Upper lobe of right lung (tissue), 1 donor: ENCODE results near the gene ZNF747. TPM values are rescaled to one million over a fixed set of nuclear protein-coding genes. Genes with fewer than 3 reads are reported as not detected.
A peak's percentile ranks its signal among the peaks of the same experiment; 100 is the strongest.

Source experiments
- ATAC-seq: fragments of 200-7000 bp; cut with Tn5 transposase; one replicate; pipeline ENCODE4 v1.9.1; 2020; ENCODE audit warnings: mild to moderate bottlenecking, moderate library complexity
- DNase-seq: peaks from one replicate; pipeline ENCODE4 v3.0.0-alpha.2; 2020
- H3K27ac ChIP-seq: fragments of 200-600 bp; one replicate; pipeline ENCODE4 v1.8.0; 2022
- H3K27me3 ChIP-seq: fragments of 200-600 bp; one replicate; pipeline ENCODE4 v1.8.0; 2022; ENCODE audit warnings: mild to moderate bottlenecking
- H3K36me3 ChIP-seq: fragments of 200-600 bp; one replicate; pipeline ENCODE4 v1.8.0; 2022
- H3K4me1 ChIP-seq: fragments of 200-600 bp; one replicate; pipeline ENCODE4 v1.8.0; 2022
- H3K4me3 ChIP-seq: fragments of 200-600 bp; one replicate; pipeline ENCODE4 v1.8.0; 2022; ENCODE audit warnings: mild to moderate bottlenecking
- H3K9me3 ChIP-seq: fragments of 200-600 bp; one replicate; pipeline ENCODE4 v1.8.0; 2022
- CTCF ChIP-seq: fragments of 200-600 bp; IDR thresholded peaks from one replicate; pipeline ENCODE4 v1.8.0; 2022; ENCODE audit warnings: antibody characterized with exemption
- intact Hi-C: fragments of 100-400 bp; cut with DNase I; formaldehyde crosslinking; loops from one replicate; pipeline ENCODE4 v1.11.0; 2022
- total RNA-seq: library from RNA; stranded (reverse); fragmentation: NEBNext Ultra II Directional; extraction: Animal tissue kit (Norgen Biotek cat#: 25700); gene quantifications from one replicate; pipeline ENCODE4 v1.2.1, GENCODE V29; 2021
- donor health status: DM: no; HTN: yes; CAD: no; lungs with severe emphysema.

Gene ZNF747
- total RNA-seq, 1 donor from 2014 or later: 11.5 TPM

DNA sequence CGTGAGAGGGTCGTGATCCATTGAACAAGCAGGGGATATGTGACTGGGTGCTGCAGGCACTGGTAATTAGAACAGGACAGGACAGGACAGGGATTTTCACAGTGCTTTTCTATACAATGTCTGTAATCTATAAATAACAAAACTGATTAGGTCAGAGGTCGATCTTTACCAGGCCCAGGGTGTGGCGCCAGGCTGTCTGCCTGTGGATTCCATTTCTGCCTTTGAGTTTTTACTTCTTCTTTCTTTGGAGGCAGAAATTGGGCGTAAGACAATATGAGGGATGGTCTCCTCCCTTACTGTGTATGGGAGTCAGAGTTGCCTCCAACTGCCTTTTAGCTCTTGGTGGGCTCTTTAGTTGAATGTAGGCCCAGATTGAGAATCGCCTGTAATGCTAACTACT lies 25.0 kb upstream of the ZNF747 start:
- peaks cover 8% of the 10 kb centered on the region for H3K4me1 ChIP-seq
- intact Hi-C loops: no loop called here

GRCh38 chr16:30558789-30559377 lies 24.2 kb upstream of the ZNF747 start:
- no peaks in the 10 kb centered on the region for H3K9me3 ChIP-seq
- peak overlapping the region; percentile 91 for H3K4me3 ChIP-seq
- peaks cover 24% of the 10 kb centered on the region for H3K36me3 ChIP-seq
- H3K4me1 ChIP-seq: peaks cover 8% of the 10 kb centered on the region
- peak overlapping the region; percentile 94 for H3K27ac ChIP-seq
- H3K27me3 ChIP-seq: no peaks in the 10 kb centered on the region
- ATAC-seq: no peak
- intact Hi-C loops: no loop called here
- TF ChIP-seq CTCF: no peak
- DNase-seq: no peak

More for the DNA sequence above, 25.0 kb upstream of the ZNF747 start:
- no peak for TF ChIP-seq CTCF
- ATAC-seq: no peak
- Histone ChIP-seq H3K4me3 (no peak overlapping the region), H3K9me3 (no peaks in the 10 kb centered on the region), H3K27ac (no peak overlapping the region), H3K36me3 (peaks cover 16% of the 10 kb centered on the region), H3K27me3 (no peaks in the 10 kb centered on the region)
- no peak for DNase-seq

DNA sequence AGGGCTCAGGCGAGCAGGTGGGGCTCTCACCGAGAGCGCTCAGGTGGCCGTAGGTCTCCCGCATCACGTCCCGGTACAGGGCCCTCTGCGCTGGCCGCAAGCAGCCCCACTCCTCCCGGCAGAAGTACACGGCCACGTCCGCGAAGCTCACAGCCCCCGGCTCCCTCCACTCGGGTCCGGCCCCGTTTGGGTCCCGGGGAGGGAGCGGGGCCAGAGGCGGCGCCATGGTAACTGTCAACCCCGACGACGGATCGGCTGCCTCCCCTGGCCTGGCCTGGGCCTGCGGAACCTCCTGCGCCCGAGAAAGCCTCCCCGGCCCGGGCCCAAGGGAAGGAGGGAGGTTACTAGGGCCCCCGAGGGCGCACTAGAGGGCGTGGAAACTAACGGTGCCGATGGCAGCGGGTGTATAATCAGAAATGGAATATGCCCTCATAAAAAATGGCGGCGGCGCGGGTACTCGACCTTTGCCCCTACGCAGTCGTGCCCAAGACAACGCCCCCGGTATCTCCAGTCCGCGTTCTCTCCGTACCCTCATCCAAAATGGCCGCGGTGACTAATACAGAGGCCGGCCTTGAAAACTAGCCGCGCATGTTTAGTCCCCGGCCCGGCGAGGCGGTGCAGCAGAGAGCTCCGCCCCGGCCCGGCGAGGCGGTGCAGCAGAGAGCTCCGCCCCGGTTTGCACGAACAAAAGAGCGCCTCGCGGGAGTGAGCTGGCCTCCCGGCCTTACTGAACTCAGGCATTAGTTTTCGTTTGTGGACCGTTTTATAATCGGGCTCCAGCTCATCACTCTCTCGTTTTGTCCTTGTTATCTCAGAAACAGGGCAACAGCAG lies 23.5 kb upstream of the ZNF747 start, which contains the start of gene ZNF764:
Gene ZNF764, minus strand, starts transcription at position 418 of the 832 bp plus-strand sequence. Its CDS starts 192 bp downstream, at position 226.
- Histone ChIP-seq H3K27me3 (no peaks in the 10 kb centered on the region), H3K9me3 (no peaks in the 10 kb centered on the region), H3K27ac (peak within 1 kb of the TSS; percentile 94), H3K36me3 (peaks cover 26% of the 10 kb centered on the region), H3K4me3 (peak within 1 kb of the TSS; percentile 91), H3K4me1 (peaks cover 8% of the 10 kb centered on the region)
- intact Hi-C loops: no loop called here
- DNase-seq (peak; percentile 98), ATAC-seq (peak; percentile 97)
- TF ChIP-seq CTCF: peak; percentile 4

GRCh38 chr16:30557707-30557956 lies 23.0 kb upstream of the ZNF747 start:
- no peak for ATAC-seq
- Histone ChIP-seq H3K4me1 (peaks cover 8% of the 10 kb centered on the region), H3K9me3 (no peaks in the 10 kb centered on the region), H3K36me3 (peaks cover 26% of the 10 kb centered on the region), H3K4me3 (peak overlapping the region; percentile 91), H3K27ac (peak overlapping the region; percentile 94), H3K27me3 (no peaks in the 10 kb centered on the region)
- intact Hi-C loops: no loop called here
- no peak for TF ChIP-seq CTCF
- DNase-seq: no peak

DNA sequence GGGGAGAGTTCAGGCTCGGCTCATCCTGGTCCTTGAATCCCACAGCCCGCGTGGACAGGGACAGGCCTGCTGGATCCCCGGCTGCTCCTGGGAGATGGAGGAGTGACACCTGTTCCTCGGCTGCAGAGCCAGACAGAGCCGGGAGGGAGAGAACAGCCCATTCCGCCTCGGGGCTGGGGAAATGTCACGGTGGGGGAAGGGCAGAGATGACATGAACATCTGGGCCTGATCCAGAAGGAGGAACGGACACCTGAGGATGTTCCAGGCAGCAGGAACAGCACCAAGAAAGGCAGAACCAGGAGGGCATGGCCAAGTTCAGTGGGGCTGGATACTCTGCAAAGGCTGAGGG lies 21.4 kb upstream of the ZNF747 start:
- no peak for TF ChIP-seq CTCF
- H3K4me1 ChIP-seq: peaks cover 8% of the 10 kb centered on the region
- H3K27ac ChIP-seq: no peak overlapping the region

More for the DNA sequence above, 21.4 kb upstream of the ZNF747 start:
- Histone ChIP-seq H3K36me3 (peaks cover 26% of the 10 kb centered on the region), H3K9me3 (no peaks in the 10 kb centered on the region), H3K4me3 (no peak overlapping the region), H3K27me3 (no peaks in the 10 kb centered on the region)
- intact Hi-C loops: no loop called here
- DNase-seq: no peak
- ATAC-seq: no peak
